GM12801 (cell line): ENCODE data around the gene RERG.

Source experiments
- CTCF ChIP-seq: IDR thresholded peaks from one replicate; pipeline ENCODE4 v1.5.1; 2011; ENCODE audit warnings: control low read depth; ENCODE audit not compliant: insufficient read length; ENCODE audit errors: extremely low read depth

The RERG gene

DNA sequence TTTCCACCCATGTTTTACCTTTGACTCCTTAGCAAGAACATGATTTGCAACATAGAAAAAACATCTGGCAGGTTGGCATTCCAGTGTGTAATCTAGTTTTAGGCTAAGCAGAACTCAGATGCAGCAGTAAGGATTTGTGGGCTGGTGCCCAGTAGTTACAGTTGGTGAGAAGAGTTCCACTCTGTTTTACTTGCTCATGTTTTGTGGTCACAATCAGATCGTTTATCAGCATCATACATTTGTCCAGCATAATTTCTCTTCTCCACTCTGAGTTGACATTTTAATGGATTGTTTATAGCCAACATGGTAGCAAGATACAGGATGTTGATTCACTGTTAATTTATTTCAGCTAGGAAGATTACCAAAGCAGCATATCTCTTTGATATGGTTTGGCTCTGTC lies 128.4 kb downstream of the RERG start:
- TF ChIP-seq CTCF: no peak

- TF ChIP-seq CTCF: no peak
Observed at GRCh38 chr12:15090441-15090840, 130.8 kb downstream of the RERG start.

- TF ChIP-seq CTCF: no peak
Observed at GRCh38 chr12:15088105-15088504, 133.1 kb downstream of the RERG start.

DNA sequence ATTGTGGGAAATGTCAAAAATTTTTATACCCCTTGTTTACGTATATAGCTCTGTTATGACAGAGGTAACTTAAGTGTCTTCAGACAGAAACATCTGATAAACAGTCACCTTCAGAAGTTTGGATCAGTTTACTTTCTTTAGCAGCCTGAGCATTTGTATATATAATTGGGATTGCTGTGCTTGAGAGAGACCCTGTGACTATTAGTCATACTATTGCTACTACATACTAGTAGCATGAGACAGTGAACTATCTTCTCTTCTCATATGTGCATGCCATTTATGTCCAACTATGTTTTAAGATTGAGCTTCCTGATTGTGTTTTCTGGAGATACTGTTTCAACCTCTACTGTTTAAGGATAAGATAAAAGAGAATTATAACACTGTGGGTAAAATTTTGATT lies 146.9 kb downstream of the RERG start:
- TF ChIP-seq CTCF: no peak

- no peak for TF ChIP-seq CTCF
Observed at GRCh38 chr12:15059123-15059522, 162.1 kb downstream of the RERG start.
